A673 (cell line): ENCODE measurements around the gene MLST8. TPM values are rescaled to one million over a fixed set of nuclear protein-coding genes. Genes with fewer than 3 reads are reported as not detected.

ENCODE experiments used
- BruUV-seq: library from RNA; stranded (reverse); fragments of 400-500 nt; replicated peaks from 2 replicates; lab custom pipeline; 2021; lab: Mats Ljungman, UMichigan
- CTCF ChIA-PET: fragments of 300-600 bp; sonication (Branson Sonifier 250); formaldehyde crosslinking; loops from one replicate; lab custom pipeline; 2022; ENCODE audit warnings: antibody characterized with exemption; lab: Charles Lee
- POLR2A ChIA-PET: fragments of 300-600 bp; sonication (Branson Sonifier 250); formaldehyde crosslinking; loops from one replicate; lab custom pipeline; 2022; ENCODE audit warnings: antibody characterized with exemption; ENCODE audit not compliant: low non-redundant PET; lab: Charles Lee
- DNase-seq: peaks from one replicate; pipeline ENCODE4 v3.0.0-alpha.2; 2015; ENCODE audit warnings: low spot score
- H3K27ac ChIP-seq: fragments of 200-600 bp; sonication (generic); 2 replicates; pipeline ENCODE4 v1.5.1; 2016; ENCODE audit warnings: mixed run types, low read depth, mild to moderate bottlenecking, mixed read lengths, antibody characterized with exemption, low read length; ENCODE audit not compliant: poor library complexity, severe bottlenecking
- H3K27me3 ChIP-seq: fragments of 200-600 bp; sonication (generic); replicated peaks from 2 replicates; pipeline ENCODE4 v1.6.1; 2017; ENCODE audit warnings: mixed run types, low read depth, mild to moderate bottlenecking, mixed read lengths, antibody characterized with exemption, low read length; ENCODE audit not compliant: insufficient read depth, poor library complexity
- H3K36me3 ChIP-seq: fragments of 200-600 bp; sonication (generic); 2 replicates; pipeline ENCODE4 v1.6.1; 2016; ENCODE audit warnings: mixed run types, mild to moderate bottlenecking, mixed read lengths, antibody characterized with exemption, low read length; ENCODE audit not compliant: insufficient read depth, poor library complexity, severe bottlenecking
- H3K4me1 ChIP-seq: fragments of 200-600 bp; sonication (generic); 2 replicates; pipeline ENCODE4 v1.6.1; 2017; ENCODE audit warnings: mixed run types, mild to moderate bottlenecking, mixed read lengths, antibody characterized with exemption, low read length; ENCODE audit not compliant: insufficient read depth, poor library complexity, severe bottlenecking
- H3K4me3 ChIP-seq: fragments of 200-600 bp; sonication (generic); 2 replicates; pipeline ENCODE4 v1.5.1; 2016; ENCODE audit warnings: low read depth, mixed run types, mild to moderate bottlenecking, mixed read lengths, low read length; ENCODE audit not compliant: poor library complexity, severe bottlenecking
- H3K9me3 ChIP-seq: fragments of 200-600 bp; sonication (generic); 2 replicates; pipeline ENCODE4 v1.6.1; 2016; ENCODE audit warnings: mixed run types, low read depth, mild to moderate bottlenecking, mixed read lengths, antibody characterized with exemption, low read length; ENCODE audit not compliant: poor library complexity, severe bottlenecking
- CTCF ChIP-seq: fragments of 300-800, 200-600 bp; sonication (generic); conservative IDR thresholded peaks from 2 replicates; pipeline ENCODE4 v1.5.1; 2017; ENCODE audit warnings: low read depth, mild to moderate bottlenecking, antibody characterized with exemption, low read length, moderate library complexity, mixed read lengths
- EZH2 ChIP-seq: fragments of 200-600 bp; sonication (generic); IDR thresholded peaks from 2 replicates; pipeline ENCODE4 v1.6.1; 2017; ENCODE audit warnings: borderline replicate concordance, low read depth, mild to moderate bottlenecking, mixed read lengths, antibody characterized with exemption, low read length; ENCODE audit not compliant: poor library complexity, severe bottlenecking
- intact Hi-C: fragments of 100-400 bp; cut with micrococcal nuclease; formaldehyde crosslinking; loops from one replicate; pipeline ENCODE4 v1.10.0; 2022; ENCODE audit not compliant: unreplicated experiment
- total RNA-seq: library from RNA; stranded (reverse); gene quantifications from 2 replicates; pipeline ENCODE4 v1.2.3, GENCODE V29; 2021

MLST8 gene
- total RNA-seq, 1 experiment from 2014 or later = 58.3 TPM

DNA sequence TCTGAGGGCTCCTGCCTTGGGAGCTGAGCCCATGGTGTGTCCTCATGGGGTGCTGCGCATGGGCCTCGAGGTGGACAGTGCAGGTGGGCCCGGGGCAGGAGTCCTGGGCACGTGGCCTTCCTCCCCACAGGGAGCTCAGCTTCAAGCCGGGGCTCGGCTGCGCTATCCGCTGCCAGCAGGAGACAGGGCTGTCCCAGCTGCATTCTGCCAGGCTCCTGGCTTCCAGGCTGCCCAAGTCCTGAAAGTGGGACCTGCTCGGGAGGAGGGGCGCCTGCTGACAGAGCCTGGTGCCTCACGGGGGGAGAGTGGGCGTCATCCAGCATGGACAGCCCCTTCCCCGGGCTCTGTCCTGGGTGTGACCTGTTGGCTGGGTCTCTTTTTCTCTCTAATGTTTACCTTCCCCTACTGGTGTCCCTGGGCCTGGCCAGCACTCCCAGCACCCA is 42.6 kb upstream of the MLST8 start:
- no peak for TF ChIP-seq CTCF
- TF ChIP-seq EZH2 = no peak
- Histone ChIP-seq H3K4me3 (no peak overlapping the region), H3K36me3 (peaks cover 6% of the 10 kb centered on the region), H3K4me1 (peaks cover 19% of the 10 kb centered on the region), H3K27me3 (no peaks in the 10 kb centered on the region), H3K27ac (no peak overlapping the region), H3K9me3 (no peaks in the 10 kb centered on the region)
- no TSS peak for BruUV-seq
- DNase-seq = no peak
- intact Hi-C loops = no loop called here
- ChIA-PET POLR2A (interaction anchor here (0.5 kb wide), 1 partner anchor 106 kb away, joined by 8 read pairs; no protein-coding TSS in a partner anchor), CTCF (no interaction called here)

GRCh38 chr16:2163211-2163881 is 41.9 kb upstream of the MLST8 start:
- ChIA-PET POLR2A (no interaction called here), CTCF (no interaction called here)
- no peak overlapping the region for H3K27ac ChIP-seq
- TF ChIP-seq EZH2 (no peak), CTCF (no peak)
- no peaks in the 10 kb centered on the region for H3K27me3 ChIP-seq
- BruUV-seq = no TSS peak
- H3K4me1 ChIP-seq = peaks cover 16% of the 10 kb centered on the region
- H3K36me3 ChIP-seq = peaks cover 6% of the 10 kb centered on the region
- H3K4me3 ChIP-seq = no peak overlapping the region
- no peak for DNase-seq
- H3K9me3 ChIP-seq = no peaks in the 10 kb centered on the region
- intact Hi-C loops = no loop called here

DNA sequence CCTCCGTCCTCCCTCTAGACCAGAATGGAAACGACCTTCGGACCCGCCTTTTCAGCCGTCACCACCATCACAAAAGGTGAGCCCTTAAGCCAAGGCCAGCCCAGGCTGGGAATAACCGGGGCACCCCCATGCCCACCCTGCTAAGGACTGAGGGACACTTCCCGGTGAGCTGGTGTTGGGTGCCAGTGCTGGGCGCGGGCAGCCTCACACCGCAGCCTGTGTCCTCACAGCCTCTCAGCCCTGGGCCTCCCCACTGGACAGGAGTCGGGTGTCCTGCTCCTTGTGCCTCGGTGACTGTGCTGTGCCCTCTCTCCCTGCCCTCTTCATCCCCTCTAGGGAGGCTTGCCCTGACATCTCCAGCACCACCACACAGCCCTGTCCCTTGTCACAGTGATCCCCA is 39.4 kb upstream of the MLST8 start:
- TF ChIP-seq CTCF = no peak
- TF ChIP-seq EZH2 = no peak
- Histone ChIP-seq H3K27me3 (no peaks in the 10 kb centered on the region), H3K4me1 (no peaks in the 10 kb centered on the region), H3K27ac (no peak overlapping the region), H3K4me3 (no peak overlapping the region), H3K36me3 (peaks cover 10% of the 10 kb centered on the region), H3K9me3 (no peaks in the 10 kb centered on the region)
- BruUV-seq = no TSS peak
- intact Hi-C loops = no loop called here
- POLR2A ChIA-PET = no interaction called here
- no peak for DNase-seq
- CTCF ChIA-PET = no interaction called here
